Stromal cell of bone marrow (primary cell): ENCODE results near the gene MICALL2.
"Not testable (repeated sequence)": the region's sequence is repeated elsewhere in the genome, so short reads cannot be mapped to it uniquely, and the experiment has no call there.

Experiments used
- DNase-seq: peaks from one replicate; pipeline ENCODE4 v3.0.0-alpha.2; 2012; ENCODE audit warnings: low read depth

Gene MICALL2

GRCh38 chr7:1447551-1448244 lies 11.6 kb downstream of the MICALL2 start:
- DNase-seq: no peak

- no peak for DNase-seq
These were observed 12.2 kb downstream of the MICALL2 start for GRCh38 chr7:1447112-1447511.

GRCh38 chr7:1446620-1447032 lies 12.6 kb downstream of the MICALL2 start:
- DNase-seq: no peak

- DNase-seq: not testable (repeated sequence)
These were observed 13.2 kb downstream of the MICALL2 start for GRCh38 chr7:1446026-1446425.

GRCh38 chr7:1445341-1445740 lies 13.9 kb downstream of the MICALL2 start:
- no peak for DNase-seq

- no peak for DNase-seq
These were observed 14.3 kb downstream of the MICALL2 start for GRCh38 chr7:1444925-1445322.

GRCh38 chr7:1444214-1444924 lies 14.9 kb downstream of the MICALL2 start:
- no peak for DNase-seq

GRCh38 chr7:1443587-1444200 lies 15.6 kb downstream of the MICALL2 start:
- not testable (repeated sequence) for DNase-seq

GRCh38 chr7:1442355-1443124 lies 16.7 kb downstream of the MICALL2 start:
- no peak for DNase-seq

- no peak for DNase-seq
These were observed 17.5 kb downstream of the MICALL2 start for GRCh38 chr7:1441615-1442354.

GRCh38 chr7:1440620-1441019 lies 18.6 kb downstream of the MICALL2 start:
- no peak for DNase-seq

GRCh38 chr7:1439373-1440363 lies 19.6 kb downstream of the MICALL2 start:
- DNase-seq: no peak

GRCh38 chr7:1438821-1439220 lies 20.4 kb downstream of the MICALL2 start:
- no peak for DNase-seq

GRCh38 chr7:1438208-1438607 lies 21.1 kb downstream of the MICALL2 start:
- no peak for DNase-seq

- DNase-seq: no peak
These were observed 22.0 kb downstream of the MICALL2 start for GRCh38 chr7:1437155-1437880.

GRCh38 chr7:1436608-1437007 lies 22.7 kb downstream of the MICALL2 start:
- DNase-seq: no peak

GRCh38 chr7:1434891-1435670 lies 24.2 kb downstream of the MICALL2 start:
- DNase-seq: no peak

- DNase-seq: no peak
These were observed 25.0 kb downstream of the MICALL2 start for GRCh38 chr7:1434165-1434718.
